HG03045 (cell line): ENCODE results near the gene NSUN4.

ENCODE experiments used
- ATAC-seq: cut with Tn5 transposase; IDR thresholded peaks from one replicate; pipeline ENCODE4 v1.9.1; 2021; ENCODE audit warnings: mild to moderate bottlenecking, moderate library complexity; ENCODE audit not compliant: unreplicated experiment

Gene NSUN4

DNA sequence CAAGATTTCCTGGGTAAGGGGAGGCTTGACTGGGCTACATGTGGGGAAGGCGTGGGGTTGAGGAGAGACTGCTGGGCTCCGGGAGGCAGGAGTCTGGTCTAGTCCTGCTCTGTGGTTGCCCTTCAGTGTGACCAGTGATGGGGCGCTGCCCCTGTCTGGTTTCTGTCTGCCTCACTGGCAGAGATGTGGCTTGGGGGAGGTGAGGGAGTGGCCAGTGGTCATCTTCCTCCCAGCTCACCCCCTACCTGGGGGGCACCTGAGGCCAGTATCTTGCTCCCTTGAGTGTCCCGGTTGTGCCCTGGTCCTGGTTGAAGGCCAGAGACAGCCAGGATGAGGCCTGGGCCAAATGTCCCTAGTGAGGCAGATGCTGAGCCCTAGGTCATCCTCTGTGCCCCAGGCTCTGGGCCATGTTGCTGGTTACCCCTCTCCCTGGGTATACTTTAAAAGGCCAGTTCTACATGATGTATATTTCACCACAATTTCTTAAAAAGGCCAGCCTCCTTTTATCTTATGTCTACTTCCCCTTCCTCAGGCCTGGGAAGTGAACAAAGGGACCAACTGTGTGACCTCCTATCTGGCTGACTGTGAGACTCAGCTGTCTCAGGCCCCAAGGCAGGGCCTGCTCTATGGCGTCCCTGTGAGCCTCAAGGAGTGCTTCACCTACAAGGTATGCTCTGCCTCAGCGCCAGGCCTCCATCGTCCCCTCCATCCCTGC lies 64.0 kb downstream of the NSUN4 start:
- no peak for ATAC-seq

DNA sequence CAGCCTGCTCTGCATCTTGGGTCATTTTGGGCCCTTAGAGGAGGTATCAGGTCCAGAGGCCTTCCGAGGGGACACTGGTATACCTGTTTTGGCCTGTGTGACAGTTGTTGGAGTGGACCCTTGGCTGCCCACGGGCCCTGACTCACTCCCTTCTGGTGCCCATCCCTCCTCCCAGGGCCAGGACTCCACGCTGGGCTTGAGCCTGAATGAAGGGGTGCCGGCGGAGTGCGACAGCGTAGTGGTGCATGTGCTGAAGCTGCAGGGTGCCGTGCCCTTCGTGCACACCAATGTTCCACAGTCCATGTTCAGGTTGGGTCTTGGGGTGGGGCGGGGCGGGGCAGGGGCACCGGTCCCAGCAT lies 64.6 kb downstream of the NSUN4 start:
- ATAC-seq, result no peak

DNA sequence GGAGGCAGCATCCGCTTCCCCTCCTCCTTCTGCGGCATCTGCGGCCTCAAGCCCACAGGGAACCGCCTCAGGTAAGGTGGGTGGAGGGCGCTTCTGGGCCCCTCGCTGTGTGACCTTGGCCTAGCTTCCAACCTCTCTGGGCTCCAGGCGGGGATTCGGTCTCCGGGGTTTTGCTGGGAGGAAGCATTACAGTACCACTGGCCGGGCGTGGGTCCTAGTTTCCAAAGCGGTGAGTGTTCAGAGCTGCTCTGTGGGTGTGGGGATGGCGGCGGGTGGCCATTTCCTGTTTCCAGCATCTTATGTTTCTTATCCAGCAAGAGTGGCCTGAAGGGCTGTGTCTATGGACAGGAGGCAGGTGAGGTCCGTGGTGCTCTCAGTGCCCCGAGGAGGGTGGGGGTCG lies 65.1 kb downstream of the NSUN4 start:
- ATAC-seq, result no peak

DNA sequence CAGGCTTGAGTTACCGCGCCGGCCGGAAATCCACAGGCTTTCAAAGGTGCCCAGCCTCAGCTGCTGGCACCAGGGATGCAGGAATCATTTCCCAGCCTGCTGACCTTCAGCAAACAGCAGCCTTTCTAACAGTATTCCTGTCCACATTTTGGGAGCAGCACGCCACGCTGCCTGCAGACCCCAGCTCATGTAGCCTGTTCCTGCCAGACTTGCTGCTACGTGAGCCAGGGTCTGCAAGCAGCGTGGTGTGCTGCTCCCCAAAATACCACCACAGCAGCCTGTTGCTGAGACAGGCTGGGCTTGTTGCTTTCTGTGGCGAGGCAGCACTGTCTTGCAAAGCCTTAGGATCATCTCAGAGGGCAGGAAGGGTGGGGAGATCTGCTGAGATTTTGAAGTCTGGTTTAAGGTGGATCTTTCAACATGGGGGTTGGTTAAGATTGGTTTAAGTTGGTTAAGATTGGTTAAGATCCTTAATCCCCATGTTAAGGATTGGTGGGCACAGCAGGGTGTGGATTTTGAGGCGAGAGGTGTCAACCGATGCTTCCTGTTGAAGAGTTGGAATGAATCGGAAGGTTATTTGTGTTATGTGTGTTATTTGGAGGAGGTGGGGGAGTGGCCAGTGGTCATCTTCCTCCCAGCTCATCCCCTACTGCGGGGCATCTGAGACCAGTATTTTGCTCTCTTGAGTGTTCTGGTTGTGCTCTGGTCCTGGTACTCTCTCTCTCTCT lies 66.4 kb downstream of the NSUN4 start:
- ATAC-seq, result no peak

DNA sequence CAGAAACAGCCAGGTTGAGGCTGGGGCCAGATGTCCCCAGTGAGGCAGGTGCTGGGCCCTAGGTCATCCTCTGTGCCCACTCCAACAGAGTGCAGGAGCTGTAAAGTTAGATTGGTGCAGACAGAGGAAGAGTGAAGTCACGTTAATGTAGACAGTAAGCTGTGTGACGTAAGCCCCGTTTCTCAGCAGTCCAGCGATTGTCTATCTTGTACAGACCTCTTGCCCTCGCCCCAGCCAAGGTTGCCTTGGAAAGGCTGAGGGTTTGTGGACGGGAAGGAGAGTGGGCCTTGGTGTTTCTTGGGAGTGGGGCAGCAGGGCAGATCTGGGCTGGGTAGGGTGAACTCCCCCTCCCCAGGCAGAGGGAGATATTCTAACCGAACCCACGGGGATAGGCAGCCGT lies 67.0 kb downstream of the NSUN4 start:
- no peak for ATAC-seq

DNA sequence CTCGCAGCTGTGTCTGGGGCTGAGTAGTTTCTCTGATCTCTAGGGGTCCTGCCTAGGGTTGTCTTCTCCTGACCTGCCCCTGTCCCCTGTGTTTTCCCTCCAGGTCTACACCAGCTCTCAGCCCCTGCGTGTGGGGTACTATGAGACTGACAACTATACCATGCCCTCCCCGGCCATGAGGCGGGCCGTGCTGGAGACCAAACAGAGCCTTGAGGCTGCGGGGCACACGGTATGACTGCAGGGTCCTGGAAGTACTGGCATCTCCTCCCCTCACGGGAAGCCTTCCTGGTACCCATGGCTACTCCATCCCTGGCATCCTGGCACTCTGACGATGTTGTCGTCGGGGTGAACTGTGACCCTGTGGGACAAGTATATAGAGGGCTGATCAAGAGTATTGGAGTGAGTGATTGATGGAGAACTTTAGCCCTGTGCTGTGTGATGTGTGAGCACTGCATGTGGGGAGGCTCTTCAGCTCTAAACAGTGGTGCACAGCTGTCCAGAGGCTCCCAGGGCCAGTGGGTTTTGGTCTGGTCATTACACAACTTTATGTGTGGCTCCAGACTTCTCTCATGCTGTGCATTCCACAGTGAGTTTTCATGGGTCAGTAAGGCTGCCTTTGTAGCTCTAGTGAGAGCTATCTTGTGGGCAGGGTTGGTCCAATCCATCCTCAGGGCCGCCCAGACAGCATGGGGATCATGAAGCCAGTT lies 67.9 kb downstream of the NSUN4 start:
- ATAC-seq, result no peak

DNA sequence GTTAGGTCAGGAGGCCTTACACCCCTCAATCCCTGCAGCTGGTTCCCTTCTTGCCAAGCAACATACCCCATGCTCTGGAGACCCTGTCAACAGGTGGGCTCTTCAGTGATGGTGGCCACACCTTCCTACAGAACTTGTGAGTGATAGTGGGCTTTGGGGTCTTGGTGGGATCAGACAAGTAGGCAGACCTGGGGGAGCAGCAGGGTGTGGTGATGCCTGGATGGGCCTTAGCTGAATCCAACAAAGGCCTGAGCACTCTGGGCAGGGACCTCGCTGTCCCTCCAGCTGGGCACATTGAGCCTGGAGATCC lies 68.4 kb downstream of the NSUN4 start:
- ATAC-seq, result no peak

DNA sequence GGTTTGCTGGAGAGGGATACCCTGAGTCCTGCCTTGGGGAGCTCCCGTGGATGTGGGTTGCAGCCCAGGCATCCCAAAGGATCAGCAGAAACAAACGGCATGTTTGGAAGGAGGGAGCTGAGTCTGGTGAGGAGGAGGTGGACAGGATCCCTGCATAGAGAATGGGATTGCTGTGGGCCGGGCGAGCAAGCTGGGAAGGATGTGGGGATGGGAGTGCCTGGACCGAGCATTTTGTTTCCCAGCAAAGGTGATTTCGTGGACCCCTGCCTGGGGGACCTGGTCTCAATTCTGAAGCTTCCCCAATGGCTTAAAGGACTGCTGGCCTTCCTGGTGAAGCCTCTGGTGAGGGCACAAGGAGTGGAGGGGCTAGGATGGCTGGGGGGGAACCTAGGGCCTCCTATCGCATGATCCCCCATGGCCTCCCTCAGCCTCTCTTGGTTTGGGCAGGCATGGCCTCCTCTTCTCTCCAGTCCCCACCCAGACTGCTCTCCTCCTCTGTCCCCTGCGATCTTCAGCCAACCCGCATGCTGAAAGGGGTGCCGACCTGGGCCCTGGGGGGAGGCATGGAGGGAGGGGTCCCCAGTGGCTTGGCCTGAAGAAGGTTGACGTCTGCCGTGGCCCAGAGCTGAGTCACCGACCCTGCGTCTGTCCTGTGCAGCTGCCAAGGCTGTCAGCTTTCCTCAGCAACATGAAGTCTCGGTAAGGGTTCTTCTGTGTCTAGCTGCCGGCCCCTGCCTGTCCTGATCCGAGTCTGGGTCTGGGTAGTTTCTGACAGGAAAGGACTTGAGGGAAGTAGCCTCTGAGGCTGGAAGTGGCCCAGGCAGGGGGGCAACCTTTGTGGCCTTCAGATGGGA lies 69.8 kb downstream of the NSUN4 start:
- ATAC-seq, result no peak

DNA sequence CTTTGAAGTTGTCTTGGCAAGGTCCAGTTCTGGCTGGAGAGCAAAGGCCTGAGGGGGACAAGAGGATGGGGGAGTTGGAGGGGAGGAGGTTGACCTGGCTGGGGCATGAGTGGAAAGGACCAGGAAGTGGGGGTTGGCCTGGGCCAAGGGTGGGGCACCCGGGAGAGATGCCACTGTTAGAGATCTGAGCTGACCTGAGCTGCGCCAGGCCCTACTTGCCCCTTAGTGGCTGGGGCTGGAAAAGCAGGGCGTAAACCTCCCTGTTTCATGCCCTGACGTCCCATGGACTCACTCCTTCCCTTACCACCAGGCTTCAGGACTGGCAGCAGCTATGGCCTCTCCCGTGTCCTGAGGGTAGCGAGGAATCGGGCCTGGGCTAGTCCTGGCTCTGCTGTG lies 70.4 kb downstream of the NSUN4 start:
- ATAC-seq, result no peak
